Non-pigmented ciliary epithelial cell (primary cell): ENCODE measurements around the gene CLCNKA.
"Not testable (repeated sequence)": the region's sequence is repeated elsewhere in the genome, so short reads cannot be mapped to it uniquely, and the experiment has no call there.

ENCODE experiments used
- DNase-seq: peaks from one replicate; pipeline ENCODE4 v3.0.0-alpha.2; 2010; ENCODE audit warnings: low read depth

Gene CLCNKA

GRCh38 chr1:16017461-16018303 is 4.2 kb upstream of the CLCNKA start, which contains the start of gene HSPB7:
Gene HSPB7 (minus strand): TSS chr1:16018043. CDS start chr1:16017963, 80 bp downstream.
- no peak for DNase-seq

GRCh38 chr1:16018308-16018707 is 3.5 kb upstream of the CLCNKA start:
- no peak for DNase-seq

- no peak for DNase-seq
Measured at GRCh38 chr1:16018749-16019643, 2.8 kb upstream of the CLCNKA start.

- DNase-seq: no peak
Measured at GRCh38 chr1:16019644-16020277, 2.1 kb upstream of the CLCNKA start.

GRCh38 chr1:16020325-16020724 is 1.5 kb upstream of the CLCNKA start:
- DNase-seq: no peak

- DNase-seq: not testable (repeated sequence)
Measured at GRCh38 chr1:16020878-16021277, 958 bp upstream of the CLCNKA start.

GRCh38 chr1:16022393-16022792 is 557 bp downstream of the CLCNKA start:
- no peak for DNase-seq

- DNase-seq: no peak
Measured at GRCh38 chr1:16023050-16023653, 1.3 kb downstream of the CLCNKA start.

- not testable (repeated sequence) for DNase-seq
Measured at GRCh38 chr1:16026302-16026701, 4.5 kb downstream of the CLCNKA start.

- no peak for DNase-seq
Measured at GRCh38 chr1:16026723-16027484, 5.1 kb downstream of the CLCNKA start.

- no peak for DNase-seq
Measured at GRCh38 chr1:16028237-16029002, 6.6 kb downstream of the CLCNKA start.

- DNase-seq: not testable (repeated sequence)
Measured at GRCh38 chr1:16029003-16029268, 7.1 kb downstream of the CLCNKA start.

- no peak for DNase-seq
Measured at GRCh38 chr1:16029288-16029687, 7.5 kb downstream of the CLCNKA start.

GRCh38 chr1:16031551-16031950 is 9.7 kb downstream of the CLCNKA start:
- DNase-seq: no peak

- DNase-seq: no peak
Measured at GRCh38 chr1:16032388-16033102, 10.7 kb downstream of the CLCNKA start.

- DNase-seq: not testable (repeated sequence)
Measured at GRCh38 chr1:16033103-16033632, 11.3 kb downstream of the CLCNKA start.

- DNase-seq: not testable (repeated sequence)
Measured at GRCh38 chr1:16036461-16036860, 14.6 kb downstream of the CLCNKA start.

GRCh38 chr1:16038620-16038912 is 16.7 kb downstream of the CLCNKA start:
- no peak for DNase-seq

GRCh38 chr1:16039871-16040270 is 18.0 kb downstream of the CLCNKA start:
- not testable (repeated sequence) for DNase-seq

GRCh38 chr1:16041200-16041599 is 19.4 kb downstream of the CLCNKA start:
- no peak for DNase-seq
